Astrocyte of the cerebellum (primary cell): Measurements from ENCODE around the gene ACSF3.

Experiments
- DNase-seq: peaks from one replicate; pipeline ENCODE4 v3.0.0-alpha.2; 2011; ENCODE audit warnings: low read depth
- H3K4me3 ChIP-seq: 2 replicates; pipeline ENCODE4 v1.5.1; 2011; ENCODE audit warnings: mild to moderate bottlenecking, low read depth, low read length, moderate library complexity
- in situ Hi-C: cut with HindIII; loops from 2 replicates; pipeline ENCODE4 v1.10.0; 2017; ENCODE audit warnings: low sequenced_read_pairs
- TF ChIP-seq, protein P1 (sequence below): IDR thresholded peaks from 2 replicates; pipeline ENCODE4 v1.5.1; 2012; ENCODE audit warnings: low read length, low read depth, moderate library complexity, mild to moderate bottlenecking; ENCODE audit errors: missing control alignments

Gene ACSF3

DNA sequence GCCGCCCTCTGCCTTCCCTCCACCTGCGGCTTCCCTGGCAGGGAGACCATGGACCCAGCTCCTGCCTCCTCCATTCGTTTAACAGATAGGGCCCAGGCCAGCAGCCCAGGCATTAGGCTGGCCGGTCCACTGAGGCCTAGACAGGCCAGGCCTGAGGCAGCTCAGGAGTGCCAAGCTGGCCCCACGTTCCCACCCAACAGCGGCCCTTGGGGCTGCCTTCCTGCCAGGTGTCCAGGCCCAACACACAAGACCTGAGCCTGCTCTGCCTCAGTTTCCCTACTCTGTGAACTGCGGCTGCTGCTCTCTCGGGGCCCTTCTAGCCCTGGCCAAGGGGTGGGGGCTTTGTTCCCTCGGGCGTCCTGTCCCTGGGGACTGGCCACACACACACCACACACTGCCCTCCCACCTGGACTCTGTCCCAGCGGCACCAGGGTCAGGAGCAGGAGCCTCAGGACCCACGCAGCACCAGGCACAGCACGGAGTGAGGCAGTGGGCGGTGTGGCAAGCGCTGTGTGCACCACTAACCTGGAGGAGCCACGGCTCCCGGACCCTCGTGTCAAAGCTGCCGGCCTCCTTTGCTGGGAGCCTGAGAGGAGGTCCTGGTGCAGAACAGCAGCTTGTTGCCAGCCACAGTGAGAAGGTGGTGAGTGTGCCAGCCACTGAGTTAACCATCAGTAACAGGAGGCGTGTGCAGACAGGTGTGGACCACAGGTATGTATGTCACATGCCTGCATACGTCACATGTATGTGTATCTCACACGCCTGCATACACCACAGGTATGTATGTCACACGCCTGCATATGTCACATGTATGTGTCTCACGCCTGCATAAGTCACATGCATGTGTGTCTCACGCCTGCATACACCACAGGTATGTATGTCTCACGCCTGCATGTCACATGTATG, 63.3 kb downstream of the ACSF3 start:
- TF ChIP-seq, protein P1, sequence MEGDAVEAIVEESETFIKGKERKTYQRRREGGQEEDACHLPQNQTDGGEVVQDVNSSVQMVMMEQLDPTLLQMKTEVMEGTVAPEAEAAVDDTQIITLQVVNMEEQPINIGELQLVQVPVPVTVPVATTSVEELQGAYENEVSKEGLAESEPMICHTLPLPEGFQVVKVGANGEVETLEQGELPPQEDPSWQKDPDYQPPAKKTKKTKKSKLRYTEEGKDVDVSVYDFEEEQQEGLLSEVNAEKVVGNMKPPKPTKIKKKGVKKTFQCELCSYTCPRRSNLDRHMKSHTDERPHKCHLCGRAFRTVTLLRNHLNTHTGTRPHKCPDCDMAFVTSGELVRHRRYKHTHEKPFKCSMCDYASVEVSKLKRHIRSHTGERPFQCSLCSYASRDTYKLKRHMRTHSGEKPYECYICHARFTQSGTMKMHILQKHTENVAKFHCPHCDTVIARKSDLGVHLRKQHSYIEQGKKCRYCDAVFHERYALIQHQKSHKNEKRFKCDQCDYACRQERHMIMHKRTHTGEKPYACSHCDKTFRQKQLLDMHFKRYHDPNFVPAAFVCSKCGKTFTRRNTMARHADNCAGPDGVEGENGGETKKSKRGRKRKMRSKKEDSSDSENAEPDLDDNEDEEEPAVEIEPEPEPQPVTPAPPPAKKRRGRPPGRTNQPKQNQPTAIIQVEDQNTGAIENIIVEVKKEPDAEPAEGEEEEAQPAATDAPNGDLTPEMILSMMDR, result no peak
- H3K4me3 ChIP-seq, result no peak overlapping the region
- DNase-seq, result no peak
- in situ Hi-C loops, result no loop called here

DNA sequence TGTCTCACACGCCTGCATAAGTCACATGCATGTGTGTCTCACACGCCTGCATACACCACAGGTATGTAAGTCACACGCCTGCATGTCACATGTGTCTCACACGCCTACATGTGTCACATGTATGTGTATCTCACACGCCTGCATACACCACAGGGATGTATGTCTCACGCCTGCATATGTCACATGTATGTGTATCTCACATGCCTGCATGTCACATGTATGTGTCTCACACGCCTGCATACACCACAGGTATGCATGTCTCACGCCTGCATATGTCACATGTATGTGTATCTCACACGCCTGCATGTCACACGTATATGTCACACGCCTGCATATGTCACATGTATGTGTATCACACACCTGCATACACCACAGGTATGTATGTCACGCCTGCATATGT, 64.1 kb downstream of the ACSF3 start:
- no peak overlapping the region for H3K4me3 ChIP-seq
- in situ Hi-C loops, result no loop called here
- TF ChIP-seq, protein P1, result no peak
- no peak for DNase-seq

DNA sequence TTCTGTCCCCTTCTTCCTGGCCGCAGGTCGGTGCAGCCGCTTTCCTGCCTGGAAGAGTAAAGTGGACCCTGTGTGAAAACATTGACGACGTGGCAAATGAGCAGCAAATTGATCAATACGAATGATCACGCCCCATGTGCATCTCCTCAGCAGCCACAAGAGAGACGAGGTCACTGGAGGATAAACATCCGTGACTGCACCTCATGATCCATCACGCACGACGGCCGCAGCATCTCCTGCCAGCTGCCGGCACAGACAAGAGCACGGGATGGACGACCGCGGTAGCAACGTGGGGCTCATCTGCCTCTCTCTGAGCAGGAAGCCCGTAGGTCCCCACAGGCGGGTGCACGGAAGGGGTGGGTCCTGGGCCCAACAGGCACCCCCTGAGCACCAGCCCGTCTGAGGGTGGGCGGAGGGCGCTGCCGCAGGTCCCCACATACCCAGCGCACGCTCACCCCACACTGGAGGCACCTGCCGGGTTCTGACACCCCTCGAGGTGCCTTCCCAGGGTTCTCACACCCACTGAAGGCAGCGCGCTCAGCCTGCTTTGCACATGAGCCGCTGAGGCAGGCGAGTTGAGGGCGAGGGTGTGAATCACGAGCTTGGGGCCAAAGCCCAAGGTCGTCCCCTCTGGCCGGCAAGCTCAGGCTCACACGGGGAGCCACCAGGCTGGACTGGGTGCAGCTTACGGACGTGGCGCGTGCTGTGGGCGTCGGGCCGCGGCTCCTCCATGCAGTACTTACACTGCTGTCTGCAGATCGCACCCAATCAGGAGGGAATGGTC, 65.6 kb downstream of the ACSF3 start:
- H3K4me3 ChIP-seq, result no peak overlapping the region
- DNase-seq, result no peak
- TF ChIP-seq, protein P1, result no peak
- in situ Hi-C loops, result no loop called here

DNA sequence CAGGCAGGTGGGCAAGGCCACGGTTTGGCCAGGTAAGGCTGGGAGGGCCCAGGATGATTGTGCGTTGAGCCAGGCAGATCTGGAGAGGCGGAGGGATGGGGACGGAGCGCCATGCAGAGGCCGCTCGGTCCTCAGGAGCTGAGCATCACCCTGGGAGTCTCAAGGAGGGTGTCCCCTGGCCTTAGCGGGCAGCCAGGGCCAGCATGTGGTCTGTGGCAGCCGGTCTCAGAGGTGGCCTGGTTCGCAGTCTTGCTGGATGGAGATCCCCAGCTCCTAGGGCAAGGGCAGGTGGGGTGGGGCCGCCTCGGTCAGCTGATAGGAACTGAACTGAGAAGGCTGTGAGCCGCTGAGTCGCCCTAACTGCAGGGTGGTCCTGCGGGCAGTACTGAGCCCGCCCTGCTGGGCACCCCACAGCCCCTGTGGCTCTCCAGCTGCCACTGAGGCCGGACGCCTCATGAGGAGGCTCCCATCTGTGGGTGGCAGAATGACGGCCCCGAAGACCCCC, 66.2 kb downstream of the ACSF3 start:
- in situ Hi-C loops, result no loop called here
- TF ChIP-seq, protein P1, result no peak
- no peak for DNase-seq
- H3K4me3 ChIP-seq, result no peak overlapping the region

DNA sequence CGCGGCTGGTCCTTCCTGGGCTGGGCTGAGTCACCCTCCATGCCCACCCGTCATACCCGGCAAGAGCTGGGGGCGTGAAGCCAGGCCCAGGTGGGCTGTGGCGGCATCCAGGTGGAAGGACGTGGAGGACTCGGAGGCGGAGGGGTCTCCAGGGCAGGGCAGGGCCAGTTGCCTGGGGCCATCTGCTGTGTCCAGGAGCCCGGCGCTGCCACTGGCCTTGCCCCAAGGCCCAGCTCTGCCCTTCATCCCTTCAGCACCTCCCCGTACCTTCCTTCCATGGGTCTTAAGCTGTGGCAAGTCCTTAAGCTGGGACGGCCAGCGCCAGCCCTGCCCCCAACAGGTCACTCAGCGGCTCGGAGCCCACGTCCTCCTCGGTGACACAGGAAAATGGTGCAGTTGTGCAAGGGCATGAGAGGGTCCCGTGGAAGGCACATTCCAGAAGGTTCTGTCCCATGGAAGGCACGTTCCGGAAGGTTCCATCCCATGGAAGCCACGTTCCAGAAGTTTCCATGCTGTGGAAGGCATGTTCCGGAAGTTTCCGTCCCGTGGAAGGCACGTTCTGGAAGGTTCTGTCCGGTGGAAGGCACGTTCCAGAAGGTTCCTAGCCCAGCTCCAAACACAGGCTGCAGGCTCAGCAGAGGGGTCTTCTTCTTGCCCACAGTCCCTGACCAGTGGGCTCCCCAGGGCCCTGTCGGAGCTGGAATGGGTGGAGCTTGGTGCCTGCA, 67.5 kb downstream of the ACSF3 start:
- TF ChIP-seq, protein P1, result no peak
- no peak overlapping the region for H3K4me3 ChIP-seq
- in situ Hi-C loops, result no loop called here
- no peak for DNase-seq
